GM19240 (cell line): ENCODE measurements around the gene AUTS2.

Experiments
- DNase-seq: peaks from one replicate; pipeline ENCODE4 v3.0.0; 2011; ENCODE audit warnings: low spot score; ENCODE audit not compliant: insufficient read length

AUTS2 gene

GRCh38 chr7:69654849-69655707 is 56.8 kb downstream of the AUTS2 start:
- no peak for DNase-seq

GRCh38 chr7:69656077-69656476 is 57.8 kb downstream of the AUTS2 start:
- DNase-seq, result no peak

- no peak for DNase-seq
Observed at GRCh38 chr7:69656890-69657289, 58.6 kb downstream of the AUTS2 start.

- DNase-seq, result no peak
Observed at GRCh38 chr7:69657331-69657730, 59.1 kb downstream of the AUTS2 start.

GRCh38 chr7:69657985-69658384 is 59.7 kb downstream of the AUTS2 start:
- no peak for DNase-seq

- no peak for DNase-seq
Observed at GRCh38 chr7:69659983-69660382, 61.7 kb downstream of the AUTS2 start.

GRCh38 chr7:69661342-69661741 is 63.1 kb downstream of the AUTS2 start:
- DNase-seq, result no peak

GRCh38 chr7:69663911-69664832 is 65.9 kb downstream of the AUTS2 start:
- DNase-seq, result no peak

GRCh38 chr7:69665369-69665768 is 67.1 kb downstream of the AUTS2 start:
- DNase-seq, result no peak

GRCh38 chr7:69668339-69668870 is 70.1 kb downstream of the AUTS2 start:
- DNase-seq, result no peak

- no peak for DNase-seq
Observed at GRCh38 chr7:69670701-69671100, 72.4 kb downstream of the AUTS2 start.

- DNase-seq, result no peak
Observed at GRCh38 chr7:69673074-69673473, 74.8 kb downstream of the AUTS2 start.

- DNase-seq, result no peak
Observed at GRCh38 chr7:69674701-69675182, 76.5 kb downstream of the AUTS2 start.

- no peak for DNase-seq
Observed at GRCh38 chr7:69676247-69676646, 78.0 kb downstream of the AUTS2 start.

- no peak for DNase-seq
Observed at GRCh38 chr7:69677054-69677852, 79.0 kb downstream of the AUTS2 start.

GRCh38 chr7:69677881-69678493 is 79.7 kb downstream of the AUTS2 start:
- DNase-seq, result no peak

- DNase-seq, result no peak
Observed at GRCh38 chr7:69678494-69679187, 80.4 kb downstream of the AUTS2 start.

GRCh38 chr7:69681181-69681580 is 82.9 kb downstream of the AUTS2 start:
- DNase-seq, result no peak

- DNase-seq, result no peak
Observed at GRCh38 chr7:69682518-69682917, 84.2 kb downstream of the AUTS2 start.

GRCh38 chr7:69683002-69683401 is 84.7 kb downstream of the AUTS2 start:
- DNase-seq, result no peak
